ENCODE measurements around the gene HOXA13. TPM values are rescaled to one million over a fixed set of nuclear protein-coding genes. Genes with fewer than 3 reads are reported as not detected.

Gene HOXA13
- total and polyA plus RNA-seq, 2 experiments from 2014 or later: 6.2 to 14.2 TPM

GRCh38 chr7:27220440-27220955, 20.6 kb upstream of the HOXA13 start:
- no peak overlapping the region for H3K4me3 ChIP-seq
- no peak overlapping the region for H2AFZ ChIP-seq
- no peaks in the 10 kb centered on the region for H3K9me3 ChIP-seq (ENCODE audit: low read depth)
- H3K27ac ChIP-seq: no peak overlapping the region
- H3K79me2 ChIP-seq: no peaks in the 10 kb centered on the region
- H3K27me3 ChIP-seq: peaks cover 91% of the 10 kb centered on the region
- no peaks in the 10 kb centered on the region for H4K20me1 ChIP-seq (ENCODE audit: insufficient read depth, poor library complexity, severe bottlenecking)
- 62% methylated on average over 39 of the region's 45 CpGs for WGBS (ENCODE audit: low lambda C conversion rate, missing lambda C conversion rate)
- H3K4me1 ChIP-seq (ENCODE audit: insufficient read depth): peaks cover 14% of the 10 kb centered on the region
- no peaks in the 10 kb centered on the region for H3K36me3 ChIP-seq (replicated peaks; ENCODE audit: insufficient read depth, low read depth)
- H3K9me2 ChIP-seq (replicated peaks; ENCODE audit: insufficient read depth): no peaks in the 10 kb centered on the region
- H3K4me2 ChIP-seq: no peak overlapping the region
- TF ChIP-seq EZH2 (IDR thresholded peaks at IDR 0.05; ENCODE audit: borderline replicate concordance) (peak; percentile 25), EZH2phosphoT487 (IDR thresholded peaks at IDR 0.05; ENCODE audit: low read depth, severe bottlenecking, unreplicated experiment) (no peak)
- DNase-seq (ENCODE audit: low spot score): no peak

- no peak overlapping the region for H2AFZ ChIP-seq
- no peaks in the 10 kb centered on the region for H4K20me1 ChIP-seq (ENCODE audit: insufficient read depth, poor library complexity, severe bottlenecking)
- H3K27ac ChIP-seq: no peak overlapping the region
- peaks cover 91% of the 10 kb centered on the region for H3K27me3 ChIP-seq
- no peak for DNase-seq (ENCODE audit: low spot score)
- H3K9me3 ChIP-seq (ENCODE audit: low read depth): no peaks in the 10 kb centered on the region
- peaks cover 14% of the 10 kb centered on the region for H3K4me1 ChIP-seq (ENCODE audit: insufficient read depth)
- TF ChIP-seq CTCF (IDR thresholded peaks at IDR 0.05; ENCODE audit: poor library complexity) (no peak), EZH2 (IDR thresholded peaks at IDR 0.05; ENCODE audit: borderline replicate concordance) (no peak), EZH2phosphoT487 (IDR thresholded peaks at IDR 0.05; ENCODE audit: low read depth, severe bottlenecking, unreplicated experiment) (no peak)
- no peak overlapping the region for H3K4me3 ChIP-seq
- WGBS (ENCODE audit: low lambda C conversion rate, missing lambda C conversion rate): 95% methylated on average over 4 of the region's 4 CpGs
- no peaks in the 10 kb centered on the region for H3K9me2 ChIP-seq (replicated peaks; ENCODE audit: insufficient read depth)
- H3K4me2 ChIP-seq: no peak overlapping the region
- no peaks in the 10 kb centered on the region for H3K79me2 ChIP-seq
- no peaks in the 10 kb centered on the region for H3K36me3 ChIP-seq (replicated peaks; ENCODE audit: insufficient read depth, low read depth)
Measured at GRCh38 chr7:27219821-27220220, 19.9 kb upstream of the HOXA13 start.

GRCh38 chr7:27217951-27218350, 18.1 kb upstream of the HOXA13 start:
- Histone ChIP-seq H4K20me1 (ENCODE audit: insufficient read depth, poor library complexity, severe bottlenecking) (no peaks in the 10 kb centered on the region), H3K9me2 (replicated peaks; ENCODE audit: insufficient read depth) (no peaks in the 10 kb centered on the region), H3K4me2 (no peak overlapping the region), H2AFZ (no peak overlapping the region), H3K4me1 (ENCODE audit: insufficient read depth) (peaks cover 23% of the 10 kb centered on the region), H3K4me3 (no peak overlapping the region), H3K79me2 (no peaks in the 10 kb centered on the region), H3K36me3 (replicated peaks; ENCODE audit: insufficient read depth, low read depth) (no peaks in the 10 kb centered on the region), H3K27ac (no peak overlapping the region), H3K9me3 (ENCODE audit: low read depth) (no peaks in the 10 kb centered on the region), H3K27me3 (peaks cover 91% of the 10 kb centered on the region)
- TF ChIP-seq CTCF (IDR thresholded peaks at IDR 0.05; ENCODE audit: poor library complexity) (no peak), EZH2 (IDR thresholded peaks at IDR 0.05; ENCODE audit: borderline replicate concordance) (no peak), EZH2phosphoT487 (IDR thresholded peaks at IDR 0.05; ENCODE audit: low read depth, severe bottlenecking, unreplicated experiment) (no peak)
- no peak for DNase-seq (ENCODE audit: low spot score)

- no peak overlapping the region for H3K4me3 ChIP-seq
- no peaks in the 10 kb centered on the region for H3K36me3 ChIP-seq (replicated peaks; ENCODE audit: insufficient read depth, low read depth)
- no peaks in the 10 kb centered on the region for H4K20me1 ChIP-seq (ENCODE audit: insufficient read depth, poor library complexity, severe bottlenecking)
- H3K4me1 ChIP-seq (ENCODE audit: insufficient read depth): peaks cover 42% of the 10 kb centered on the region
- H3K27ac ChIP-seq: peak overlapping the region; percentile 82
- H3K4me2 ChIP-seq: no peak overlapping the region
- H3K27me3 ChIP-seq: peaks cover 86% of the 10 kb centered on the region
- no peak for TF ChIP-seq EZH2phosphoT487 (IDR thresholded peaks at IDR 0.05; ENCODE audit: low read depth, severe bottlenecking, unreplicated experiment)
- DNase-seq (ENCODE audit: low spot score): no peak
- no peaks in the 10 kb centered on the region for H3K79me2 ChIP-seq
- 70% methylated on average over 2 of the region's 2 CpGs for WGBS (ENCODE audit: low lambda C conversion rate, missing lambda C conversion rate)
- H3K9me2 ChIP-seq (replicated peaks; ENCODE audit: insufficient read depth): no peaks in the 10 kb centered on the region
- H3K9me3 ChIP-seq (ENCODE audit: low read depth): no peaks in the 10 kb centered on the region
- no peak overlapping the region for H2AFZ ChIP-seq
Measured at GRCh38 chr7:27215356-27215755, 15.5 kb upstream of the HOXA13 start.

All from hepatocyte (in vitro differentiated cells).